Chondrocyte (in vitro differentiated cells): ENCODE data around the gene CYP27C1. TPM values are rescaled to one million over a fixed set of nuclear protein-coding genes. Genes with fewer than 3 reads are reported as not detected.
"Not testable (repeated sequence)": the region's sequence is repeated elsewhere in the genome, so short reads cannot be mapped to it uniquely, and the experiment has no call there.

Source experiments
- DNase-seq: peaks from one replicate; pipeline ENCODE4 v3.0.0; 2021; ENCODE audit warnings: mixed read lengths, low spot score
- H3K27ac Mint-ChIP-seq: one replicate; pipeline ENCODE4 v1.8.0; 2021; ENCODE audit warnings: mild to moderate bottlenecking, moderate library complexity, mixed read lengths; ENCODE audit not compliant: unreplicated experiment
- H3K27me3 Mint-ChIP-seq: 2 replicates; pipeline ENCODE4 v1.8.0; 2021; ENCODE audit warnings: low read depth, mixed read lengths
- H3K36me3 Mint-ChIP-seq: 2 replicates; pipeline ENCODE4 v1.8.0; 2021; ENCODE audit warnings: low read depth, mixed read lengths
- H3K4me1 Mint-ChIP-seq: 2 replicates; pipeline ENCODE4 v1.8.0; 2021; ENCODE audit warnings: low read depth, mild to moderate bottlenecking, mixed read lengths
- H3K4me3 Mint-ChIP-seq: one replicate; pipeline ENCODE4 v1.8.0; 2021; ENCODE audit warnings: mild to moderate bottlenecking, moderate library complexity, mixed read lengths; ENCODE audit not compliant: unreplicated experiment
- H3K9me3 Mint-ChIP-seq: 2 replicates; pipeline ENCODE4 v1.8.0; 2021; ENCODE audit warnings: low read depth, mixed read lengths
- CTCF ChIP-seq: fragments of 200-600 bp; sonication (generic); IDR thresholded peaks from 2 replicates; pipeline ENCODE4 v1.5.0; 2021; ENCODE audit warnings: antibody characterized with exemption, mild to moderate bottlenecking, moderate library complexity
- total RNA-seq: library from RNA; stranded (reverse); gene quantifications from 3 replicates; pipeline ENCODE4 v1.2.1, GENCODE V29; 2021

CYP27C1 gene
- total RNA-seq, 1 donor from 2014 or later = 11.7 TPM

GRCh38 chr2:127226520-127227263 lies 6.6 kb upstream of the CYP27C1 start:
- no peaks in the 10 kb centered on the region for H3K27me3 Mint-ChIP-seq
- no peaks in the 10 kb centered on the region for H3K36me3 Mint-ChIP-seq
- no peak for TF ChIP-seq CTCF
- H3K27ac Mint-ChIP-seq = peak overlapping the region; percentile 88
- DNase-seq = no peak
- no peaks in the 10 kb centered on the region for H3K9me3 Mint-ChIP-seq
- peaks cover 37% of the 10 kb centered on the region for H3K4me1 Mint-ChIP-seq
- peak overlapping the region; percentile 58 for H3K4me3 Mint-ChIP-seq

- TF ChIP-seq CTCF = no peak
- peak overlapping the region; percentile 58 for H3K4me3 Mint-ChIP-seq
- no peaks in the 10 kb centered on the region for H3K27me3 Mint-ChIP-seq
- peaks cover 35% of the 10 kb centered on the region for H3K4me1 Mint-ChIP-seq
- H3K36me3 Mint-ChIP-seq = no peaks in the 10 kb centered on the region
- H3K27ac Mint-ChIP-seq = peak overlapping the region; percentile 88
- no peak for DNase-seq
- no peaks in the 10 kb centered on the region for H3K9me3 Mint-ChIP-seq
These were observed 6.0 kb upstream of the CYP27C1 start for GRCh38 chr2:127226132-127226519.

GRCh38 chr2:127225186-127225960 lies 5.3 kb upstream of the CYP27C1 start:
- Mint-ChIP-seq H3K4me3 (peak overlapping the region; percentile 27), H3K4me1 (peaks cover 42% of the 10 kb centered on the region)
- peak; percentile 2 for TF ChIP-seq CTCF

GRCh38 chr2:127224135-127224534 lies 4.0 kb upstream of the CYP27C1 start:
- peak overlapping the region; percentile 79 for H3K27ac Mint-ChIP-seq
- H3K9me3 Mint-ChIP-seq, H3K4me3 Mint-ChIP-seq, H3K36me3 Mint-ChIP-seq, H3K27me3 Mint-ChIP-seq, DNase-seq: not testable (repeated sequence)
- H3K4me1 Mint-ChIP-seq = peaks cover 44% of the 10 kb centered on the region

More at GRCh38 chr2:127225186-127225960, 5.3 kb upstream of the CYP27C1 start:
- Mint-ChIP-seq H3K27ac (peak overlapping the region; percentile 88), H3K27me3 (no peaks in the 10 kb centered on the region), H3K9me3 (no peaks in the 10 kb centered on the region), H3K36me3 (no peaks in the 10 kb centered on the region)
- no peak for DNase-seq

GRCh38 chr2:127220768-127221527 lies 849 bp upstream of the CYP27C1 start:
- peak overlapping the region; percentile 97 for H3K27ac Mint-ChIP-seq
- H3K4me3 Mint-ChIP-seq = peak overlapping the region; percentile 93
- H3K9me3 Mint-ChIP-seq = peaks cover 2% of the 10 kb centered on the region
- H3K36me3 Mint-ChIP-seq = no peaks in the 10 kb centered on the region
- peaks cover 54% of the 10 kb centered on the region for H3K4me1 Mint-ChIP-seq
- DNase-seq = no peak
- no peak for TF ChIP-seq CTCF
- H3K27me3 Mint-ChIP-seq = no peaks in the 10 kb centered on the region
